ENCODE results near the gene C12orf43.

GRCh38 chr12:121038861-121039668 lies 22.8 kb upstream of the C12orf43 start, which contains the start of gene OASL:
- TF ChIP-seq CTCF (IDR thresholded peaks at IDR 0.05) (no peak), POLR2A (IDR thresholded peaks at IDR 0.05) (peak; percentile 17), POLR2AphosphoS5 (IDR thresholded peaks at IDR 0.05) (no peak)
